Spleen (tissue), 7 donors: ENCODE measurements around the gene ST6GALNAC2.

Experiments
- POLR2A ChIP-seq, 3 donors: fragments of 450-650 bp; IDR thresholded peaks; one replicate each; pipeline ENCODE4 v1.5.1; 2017; ENCODE audit warnings: antibody characterized with exemption in 3 of 3, mild to moderate bottlenecking in 1 of 3
- POLR2AphosphoS5 ChIP-seq, 3 donors: sonication (generic); formaldehyde crosslinking; IDR thresholded peaks; one replicate each; pipeline ENCODE4 v1.5.1; 2017; ENCODE audit warnings: antibody characterized with exemption in 3 of 3
- TF ChIP-seq, protein P1 (sequence below), 11 experiments: fragments of 200-600 bp in 7 of 11; fragments of 450-650 bp in 4 of 11; sonication (generic) in 4 of 11; IDR thresholded peaks in 8 of 11; conservative IDR thresholded peaks in 3 of 11; 1 replicate in 7 of 11; 2 replicates in 4 of 11; pipeline versions ENCODE4 v1.4.0 to v1.8.0; 2016 to 2021; ENCODE audit warnings: antibody characterized with exemption in 11 of 11, inconsistent platforms in 4 of 11, mild to moderate bottlenecking in 1 of 11
- donor health status: DM: no; HTN: no; CAD: no; lungs with moderate emphysema.
- donor health status: DM: no; HTN: no; CAD: no.
- donor health status: DM: no; HTN: no; CAD: no.

DNA sequence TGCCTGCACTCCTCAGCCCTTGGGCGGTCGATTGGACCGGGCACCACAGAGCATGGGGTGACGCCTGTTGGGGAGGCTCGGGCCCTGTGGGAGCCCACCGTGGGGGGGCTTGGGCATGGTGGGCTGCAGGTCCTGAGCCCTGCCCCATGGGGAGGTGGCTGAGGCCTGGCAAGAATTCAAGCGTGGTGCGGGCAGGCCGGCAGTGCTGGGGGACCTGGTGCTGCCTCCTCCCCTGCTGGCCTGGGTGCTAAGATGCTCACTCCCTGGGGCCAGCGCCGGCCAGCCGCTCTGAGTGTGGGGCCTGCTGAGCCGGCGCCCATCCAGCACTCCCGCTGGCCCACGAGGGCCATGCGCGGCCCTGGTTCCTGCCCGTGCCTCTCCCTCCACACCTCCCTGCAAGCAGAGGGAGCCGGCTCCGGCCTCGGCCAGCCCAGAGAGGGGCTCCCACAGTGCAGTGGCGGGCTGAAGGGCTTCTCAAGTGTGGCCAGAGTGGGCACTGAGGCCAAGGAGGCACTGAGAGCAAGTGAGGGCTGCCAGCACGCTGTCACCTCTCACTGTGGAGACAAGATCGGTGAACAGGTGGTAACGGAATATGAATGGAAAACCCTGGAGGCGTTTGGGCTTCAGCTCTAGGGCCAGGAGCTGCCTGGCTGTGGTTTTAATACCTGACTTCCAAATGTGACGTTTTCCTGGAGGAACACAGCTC, 29.4 kb upstream of the ST6GALNAC2 start:
- TF ChIP-seq POLR2A (IDR thresholded peaks at IDR 0.05) (no peak), POLR2AphosphoS5 (IDR thresholded peaks at IDR 0.05) (no peak)
- TF ChIP-seq, protein P1, sequence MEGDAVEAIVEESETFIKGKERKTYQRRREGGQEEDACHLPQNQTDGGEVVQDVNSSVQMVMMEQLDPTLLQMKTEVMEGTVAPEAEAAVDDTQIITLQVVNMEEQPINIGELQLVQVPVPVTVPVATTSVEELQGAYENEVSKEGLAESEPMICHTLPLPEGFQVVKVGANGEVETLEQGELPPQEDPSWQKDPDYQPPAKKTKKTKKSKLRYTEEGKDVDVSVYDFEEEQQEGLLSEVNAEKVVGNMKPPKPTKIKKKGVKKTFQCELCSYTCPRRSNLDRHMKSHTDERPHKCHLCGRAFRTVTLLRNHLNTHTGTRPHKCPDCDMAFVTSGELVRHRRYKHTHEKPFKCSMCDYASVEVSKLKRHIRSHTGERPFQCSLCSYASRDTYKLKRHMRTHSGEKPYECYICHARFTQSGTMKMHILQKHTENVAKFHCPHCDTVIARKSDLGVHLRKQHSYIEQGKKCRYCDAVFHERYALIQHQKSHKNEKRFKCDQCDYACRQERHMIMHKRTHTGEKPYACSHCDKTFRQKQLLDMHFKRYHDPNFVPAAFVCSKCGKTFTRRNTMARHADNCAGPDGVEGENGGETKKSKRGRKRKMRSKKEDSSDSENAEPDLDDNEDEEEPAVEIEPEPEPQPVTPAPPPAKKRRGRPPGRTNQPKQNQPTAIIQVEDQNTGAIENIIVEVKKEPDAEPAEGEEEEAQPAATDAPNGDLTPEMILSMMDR (IDR thresholded peaks at IDR 0.05 in 8 of 11, conservative IDR thresholded peaks at IDR 0.05 in 3 of 11), result no peak
